PFSK-1 (cell line): ENCODE data around the gene MARCHF9.

Experiments used
- FOXP2 ChIP-seq: optimal IDR thresholded peaks from 2 replicates; pipeline ENCODE3; 2011; ENCODE audit warnings: borderline replicate concordance, control low read depth, inconsistent platforms; ENCODE audit not compliant: insufficient read depth; ENCODE audit errors: extremely low read length, extremely low read depth
- POLR2AphosphoS5 ChIP-seq: IDR thresholded peaks from 2 replicates; pipeline ENCODE4 v1.6.1; 2012; ENCODE audit warnings: low read depth, mild to moderate bottlenecking, control low read depth, low read length, moderate library complexity
- REST ChIP-seq, 2 experiments: IDR thresholded peaks; 2 replicates each; pipeline versions ENCODE4 v1.6.1 to v1.8.0; 2011 to 2012; ENCODE audit warnings: low read depth in 2 of 2, low read length in 2 of 2, control low read depth in 1 of 2, inconsistent platforms in 1 of 2, mild to moderate bottlenecking in 1 of 2, moderate library complexity in 1 of 2; ENCODE audit not compliant: insufficient read depth in 1 of 2
- SIN3A ChIP-seq: IDR thresholded peaks from 2 replicates; pipeline ENCODE4 v1.6.1; 2012; ENCODE audit warnings: mild to moderate bottlenecking, low read length, moderate library complexity, borderline replicate concordance; ENCODE audit not compliant: insufficient read depth
- TAF1 ChIP-seq: IDR thresholded peaks from 2 replicates; pipeline ENCODE4 v1.6.1; 2012; ENCODE audit warnings: low read length, control low read depth, borderline replicate concordance; ENCODE audit not compliant: insufficient read depth

MARCHF9 gene

GRCh38 chr12:57723630-57723962 is 31.3 kb upstream of the MARCHF9 start:
- TF ChIP-seq REST (IDR thresholded peaks at IDR 0.05; ENCODE audit: insufficient read depth in 1 of 2, low read depth in 2 of 2, low read length in 2 of 2), result no peak
- no peak for TF ChIP-seq SIN3A
- TF ChIP-seq TAF1, result no peak
- no peak for TF ChIP-seq POLR2AphosphoS5
- TF ChIP-seq FOXP2, result no peak

GRCh38 chr12:57724003-57724935 is 30.6 kb upstream of the MARCHF9 start:
- TF ChIP-seq REST (IDR thresholded peaks at IDR 0.05; ENCODE audit: insufficient read depth in 1 of 2, low read depth in 2 of 2, low read length in 2 of 2) (no peak), POLR2AphosphoS5 (no peak), TAF1 (no peak), FOXP2 (no peak), SIN3A (no peak)

GRCh38 chr12:57724936-57725740 is 29.8 kb upstream of the MARCHF9 start:
- no peak for TF ChIP-seq SIN3A
- TF ChIP-seq POLR2AphosphoS5, result no peak
- TF ChIP-seq TAF1, result no peak
- no peak for TF ChIP-seq FOXP2
- no peak for TF ChIP-seq REST (IDR thresholded peaks at IDR 0.05; ENCODE audit: insufficient read depth in 1 of 2, low read depth in 2 of 2, low read length in 2 of 2)

DNA sequence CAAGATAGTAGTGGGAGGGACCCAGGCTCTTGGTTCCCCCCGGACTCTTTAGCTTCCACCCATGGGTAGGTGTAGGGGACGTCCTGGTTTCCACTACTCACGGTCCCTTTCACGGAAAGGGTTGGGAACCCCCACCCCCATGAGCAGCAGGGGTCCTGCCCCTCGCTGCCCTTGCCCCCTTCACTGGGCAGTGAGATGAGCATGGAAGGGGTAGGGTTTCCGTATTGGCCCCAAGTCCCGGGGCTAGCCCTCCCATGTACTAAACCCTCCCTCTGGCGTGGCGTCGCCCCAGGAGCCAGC is 29.1 kb upstream of the MARCHF9 start:
- TF ChIP-seq SIN3A, result no peak
- TF ChIP-seq POLR2AphosphoS5, result no peak
- TF ChIP-seq TAF1, result no peak
- no peak for TF ChIP-seq REST (IDR thresholded peaks at IDR 0.05; ENCODE audit: insufficient read depth in 1 of 2, low read depth in 2 of 2, low read length in 2 of 2)
- no peak for TF ChIP-seq FOXP2
